Lower leg skin (tissue), 3 donors: Measurements from ENCODE around the gene ERFE.

ENCODE experiments used
- CTCF ChIP-seq, 3 donors: fragments of 450-650 bp; IDR thresholded peaks; one replicate each; pipeline ENCODE4 v1.5.1; 2016; ENCODE audit warnings: antibody characterized with exemption in 3 of 3, mild to moderate bottlenecking in 3 of 3, moderate library complexity in 2 of 3
- POLR2A ChIP-seq, 2 donors: fragments of 450-650 bp; IDR thresholded peaks; one replicate each; pipeline ENCODE4 v1.6.1; 2016 to 2017; ENCODE audit warnings: antibody characterized with exemption in 2 of 2, mild to moderate bottlenecking in 1 of 2, moderate library complexity in 1 of 2

DNA sequence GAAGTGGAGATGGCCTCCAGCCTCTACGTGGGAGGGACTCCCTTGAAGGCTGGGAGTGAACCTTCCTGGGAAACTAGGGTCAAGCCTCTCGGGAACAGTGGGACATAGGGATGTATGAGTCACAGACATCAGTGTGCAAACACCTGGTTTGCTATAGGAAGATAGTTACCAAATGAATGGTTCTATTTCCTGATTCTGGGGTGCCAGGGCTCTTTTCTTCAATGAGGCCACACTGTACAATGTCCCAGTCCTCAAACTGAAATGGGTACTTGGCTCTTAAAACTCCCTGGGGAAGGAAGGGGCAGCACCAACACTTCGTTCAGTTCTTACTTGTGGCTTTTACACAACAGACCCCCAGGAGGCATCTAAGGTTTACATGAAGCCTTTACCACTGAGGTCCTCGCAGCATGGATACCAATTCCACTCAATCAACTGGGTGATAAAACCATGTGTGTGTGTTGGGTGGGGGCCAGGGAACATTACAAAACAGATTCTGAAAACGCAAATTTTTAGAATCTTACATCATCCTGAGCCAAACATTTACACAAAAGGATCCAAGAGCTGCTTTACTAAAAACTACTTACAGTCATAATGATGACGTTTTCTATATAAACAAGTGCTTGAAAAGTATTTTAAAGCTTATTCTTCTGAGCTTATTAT is 10.4 kb downstream of the ERFE start:
- no peak for TF ChIP-seq CTCF (IDR thresholded peaks at IDR 0.05)
- no peak for TF ChIP-seq POLR2A (IDR thresholded peaks at IDR 0.05)
